K562 (cell line): ENCODE data around the gene EGR1. TPM values are rescaled to one million over a fixed set of nuclear protein-coding genes. Genes with fewer than 3 reads are reported as not detected.

ENCODE experiments used
- ATF6 ChIP-seq: sonication (generic); formaldehyde crosslinking; IDR thresholded peaks from 2 replicates; pipeline ENCODE4 v1.4.0; 2020; ENCODE audit warnings: mild to moderate bottlenecking, missing genetic modification reagents
- CREB1 ChIP-seq, 2 experiments: sonication (generic) in 1 of 2; formaldehyde crosslinking in 1 of 2; IDR thresholded peaks; 2 replicates each; pipeline versions ENCODE4 v1.6.1 to v1.8.0; 2012 to 2022; ENCODE audit warnings: inconsistent platforms in 1 of 2, mild to moderate bottlenecking in 1 of 2, missing genetic modification reagents in 1 of 2, moderate library complexity in 1 of 2
- CXXC5 ChIP-seq: fragments of 250-450 bp; sonication (Bioruptor Pico); IDR thresholded peaks from 2 replicates; pipeline ENCODE4 v1.8.0; 2022; ENCODE audit warnings: inconsistent platforms, mild to moderate bottlenecking, moderate library complexity
- E2F6 ChIP-seq, 2 experiments: IDR thresholded peaks; 2 replicates each; pipeline ENCODE4 v1.6.1; 2011; ENCODE audit warnings: borderline replicate concordance in 1 of 2, control low read depth in 1 of 2, low read depth in 1 of 2, low read length in 1 of 2, mild to moderate bottlenecking in 1 of 2, mixed read lengths in 1 of 2, moderate library complexity in 1 of 2; ENCODE audit not compliant: insufficient read depth in 1 of 2, insufficient read length in 1 of 2, poor library complexity in 1 of 2, severe bottlenecking in 1 of 2; ENCODE audit errors: extremely low read depth in 1 of 2
- ELF4 ChIP-seq: fragments of 450-650 bp; formaldehyde crosslinking; IDR thresholded peaks from 2 replicates; pipeline ENCODE4 v1.4.0; 2022; ENCODE audit warnings: missing genetic modification characterization
- FOXM1 ChIP-seq, 2 experiments: fragments of 450-650 bp in 1 of 2; sonication (generic) in 1 of 2; formaldehyde crosslinking in 1 of 2; IDR thresholded peaks; 2 replicates each; pipeline versions ENCODE4 v1.6.1 to v1.9.0; 2017 to 2022; ENCODE audit warnings: low read depth in 2 of 2, mild to moderate bottlenecking in 2 of 2, missing genetic modification reagents in 1 of 2, moderate library complexity in 1 of 2
- HDGF ChIP-seq: fragments of 450-650 bp; IDR thresholded peaks from 2 replicates; pipeline ENCODE4 v1.6.1; 2016
- HNRNPK ChIP-seq: fragments of 200-400 bp; formaldehyde crosslinking; IDR thresholded peaks from one replicate; pipeline ENCODE4 v1.6.1; 2018; ENCODE audit warnings: mild to moderate bottlenecking, low read depth, low read length; ENCODE audit not compliant: poor library complexity, severe bottlenecking
- KDM4B ChIP-seq, 2 experiments: fragments of 450-650 bp in 1 of 2; sonication (generic) in 1 of 2; IDR thresholded peaks; 2 replicates each; pipeline ENCODE4 v1.6.1; 2016 to 2017; ENCODE audit warnings: borderline replicate concordance in 2 of 2, antibody characterized with exemption in 1 of 2, low read depth in 1 of 2, mild to moderate bottlenecking in 1 of 2
- LARP7 ChIP-seq: fragments of 450-650 bp; IDR thresholded peaks from 2 replicates; pipeline ENCODE4 v1.6.1; 2016
- MAFG ChIP-seq: fragments of 450-650 bp; conservative IDR thresholded peaks from 2 replicates; pipeline ENCODE4 v1.6.1; 2016; ENCODE audit warnings: missing genetic modification characterization, missing compliant biosample characterization
- MCM7 ChIP-seq, 2 experiments: fragments of 450-650 bp; IDR thresholded peaks; 2 replicates each; pipeline ENCODE4 v1.6.1; 2016 to 2018
- PML ChIP-seq: IDR thresholded peaks from 2 replicates; pipeline ENCODE4 v1.6.1; 2012; ENCODE audit warnings: low read length, inconsistent platforms
- ZBTB12 ChIP-seq: fragments of 250-450 bp; sonication (Bioruptor Pico); IDR thresholded peaks from 2 replicates; pipeline ENCODE4 v1.4.0; 2020
- ZNF12 ChIP-seq: sonication (generic); formaldehyde crosslinking; IDR thresholded peaks from 2 replicates; pipeline ENCODE4 v1.4.0; 2020; ENCODE audit warnings: mild to moderate bottlenecking, missing genetic modification reagents
- ZNF592 ChIP-seq: fragments of 450-650 bp; IDR thresholded peaks from 2 replicates; pipeline ENCODE4 v1.6.1; 2017; ENCODE audit warnings: antibody characterized with exemption, mild to moderate bottlenecking
- polyA plus RNA-seq, 8 experiments: library from polyadenylated mRNA; depleted of rRNA in 4 of 8; stranded (reverse) in 5 of 8; unstranded in 3 of 8; fragments of >200 nt; fragmentation: Nextera tagmentation in 2 of 8; fragmentation: Illumina TruSeq in 1 of 8; extraction: Ambion mirVana in 2 of 8; extraction: Trizol in 1 of 8; gene quantifications; 2 replicates each; pipeline versions ENCODE4 v1.2.1 to v1.2.3, GENCODE V29; 2011 to 2014; ENCODE audit warnings: inconsistent platforms in 1 of 8, missing spikeins in 1 of 8
- total RNA-seq, 7 experiments: library from RNA; depleted of rRNA in 6 of 7; stranded (reverse); fragments of >200 nt in 6 of 7; fragmentation: Illumina TruSeq in 2 of 7; extraction: Trizol in 2 of 7; gene quantifications; 2 replicates each; pipeline versions ENCODE4 v1.2.1 to v1.2.3, GENCODE V29; 2011 to 2021; ENCODE audit warnings: low replicate concordance in 1 of 7

Gene EGR1
- total and polyA plus RNA-seq, 9 of the 15 experiments (the other 6 are each of a cell fraction or from before 2014, with no cell fraction given): 1.3 to 132 (median 21.5) TPM

GRCh38 chr5:138465261-138466124 is at the start of gene EGR1 (continued):
- peak; percentile 98 for TF ChIP-seq HNRNPK
- TF ChIP-seq KDM4B (IDR thresholded peaks at IDR 0.05; ENCODE audit: borderline replicate concordance in 2 of 2, low read depth in 1 of 2): no peak; a peak in 1 of 4 replicates
- no peak for TF ChIP-seq ATF6 (CRISPR knock-in tag)
- TF ChIP-seq MAFG (tag): no peak
- TF ChIP-seq MCM7 (IDR thresholded peaks at IDR 0.05): no peak
- TF ChIP-seq ELF4 (CRISPR knock-in tag): no peak
- TF ChIP-seq ZNF12 (CRISPR knock-in tag): peak; percentile 22; the same call in 1 of the 2 replicates
- no peak for TF ChIP-seq HDGF
- peak; percentile 81 for TF ChIP-seq CREB1 (IDR thresholded peaks at IDR 0.05)
- peak; percentile 61 for TF ChIP-seq CREB1 (CRISPR knock-in tag; IDR thresholded peaks at IDR 0.05)
- peak in 1 of 2 experiments; percentile 50 for TF ChIP-seq E2F6 (IDR thresholded peaks at IDR 0.05; ENCODE audit: borderline replicate concordance in 1 of 2, extremely low read depth in 1 of 2, insufficient read depth in 1 of 2, insufficient read length in 1 of 2, low read depth in 1 of 2, low read length in 1 of 2, poor library complexity in 1 of 2, severe bottlenecking in 1 of 2)
- 0 out of 2 replicates have a peak, but pooled peaks have one; percentile 6 for TF ChIP-seq CXXC5
- TF ChIP-seq ZBTB12 (CRISPR knock-in tag): peak; percentile 77
- TF ChIP-seq LARP7: peak; percentile 94
- TF ChIP-seq ZNF592: no peak
- no peak; the same call in 1 of the 2 replicates for TF ChIP-seq PML
- no peak for TF ChIP-seq FOXM1 (IDR thresholded peaks at IDR 0.05; ENCODE audit: low read depth)
- TF ChIP-seq FOXM1 (CRISPR knock-in tag; IDR thresholded peaks at IDR 0.05; ENCODE audit: low read depth): peak; percentile 86
